Stimulated activated CD8-positive, alpha-beta memory T cell treated with anti-CD3 and anti-CD28 coated beads, Interleukin-7, amount 100 ng/mL, for 1 hour (primary cell): ENCODE results near the gene GLRB.
"Not testable (repeated sequence)": the region's sequence is repeated elsewhere in the genome, so short reads cannot be mapped to it uniquely, and the experiment has no call there.

Experiments
- DNase-seq, 2 donors: peaks; one replicate each; pipeline ENCODE4 v3.0.0-alpha.2; 2020; ENCODE audit warnings: low read depth in 2 of 2

Gene GLRB

GRCh38 chr4:157075811-157076577, at the start of gene GLRB:
GLRB (plus strand) TSS chr4:157076150; CDS start chr4:157078025, 1,875 bp downstream.
- DNase-seq: no peak

GRCh38 chr4:157035471-157035870, 40.5 kb upstream of the GLRB start:
- no peak for DNase-seq

GRCh38 chr4:157040405-157040804, 35.5 kb upstream of the GLRB start:
- no peak for DNase-seq

GRCh38 chr4:157043131-157043530, 32.8 kb upstream of the GLRB start:
- DNase-seq: no peak

GRCh38 chr4:157045507-157046127, 30.3 kb upstream of the GLRB start:
- DNase-seq: no peak

GRCh38 chr4:157048248-157048647, 27.7 kb upstream of the GLRB start:
- no peak for DNase-seq

GRCh38 chr4:157050561-157050960, 25.4 kb upstream of the GLRB start:
- no peak for DNase-seq

- no peak for DNase-seq
Observed at GRCh38 chr4:157052429-157053040, 23.4 kb upstream of the GLRB start.

GRCh38 chr4:157057218-157057617, 18.7 kb upstream of the GLRB start:
- no peak for DNase-seq

- not testable (repeated sequence) for DNase-seq
Observed at GRCh38 chr4:157058899-157059298, 17.1 kb upstream of the GLRB start.

- DNase-seq: no peak
Observed at GRCh38 chr4:157072002-157072401, 3.9 kb upstream of the GLRB start.

GRCh38 chr4:157075401-157075800, 549 bp upstream of the GLRB start:
- DNase-seq: no peak

GRCh38 chr4:157076578-157076947, 613 bp downstream of the GLRB start:
- DNase-seq: no peak

- no peak for DNase-seq
Observed at GRCh38 chr4:157079441-157079840, 3.5 kb downstream of the GLRB start.

- no peak for DNase-seq
Observed at GRCh38 chr4:157080605-157081004, 4.7 kb downstream of the GLRB start.

GRCh38 chr4:157095716-157096115, 19.8 kb downstream of the GLRB start:
- DNase-seq: no peak

GRCh38 chr4:157096439-157096838, 20.5 kb downstream of the GLRB start:
- no peak for DNase-seq

- no peak for DNase-seq
Observed at GRCh38 chr4:157099506-157099905, 23.6 kb downstream of the GLRB start.

- DNase-seq: no peak
Observed at GRCh38 chr4:157104541-157104940, 28.6 kb downstream of the GLRB start.

- no peak for DNase-seq
Observed at GRCh38 chr4:157114671-157115070, 38.7 kb downstream of the GLRB start.

GRCh38 chr4:157115613-157116335, 39.8 kb downstream of the GLRB start:
- no peak for DNase-seq

GRCh38 chr4:157121401-157121800, 45.5 kb downstream of the GLRB start:
- no peak for DNase-seq
